ENCODE data around the gene CDC5L. TPM values are rescaled to one million over a fixed set of nuclear protein-coding genes. Genes with fewer than 3 reads are reported as not detected.

The CDC5L gene
- polyA plus RNA-seq, 1 donor (not counting 4 experiments of a cell fraction or from before 2014, with no cell fraction given), result 16.6 TPM

DNA sequence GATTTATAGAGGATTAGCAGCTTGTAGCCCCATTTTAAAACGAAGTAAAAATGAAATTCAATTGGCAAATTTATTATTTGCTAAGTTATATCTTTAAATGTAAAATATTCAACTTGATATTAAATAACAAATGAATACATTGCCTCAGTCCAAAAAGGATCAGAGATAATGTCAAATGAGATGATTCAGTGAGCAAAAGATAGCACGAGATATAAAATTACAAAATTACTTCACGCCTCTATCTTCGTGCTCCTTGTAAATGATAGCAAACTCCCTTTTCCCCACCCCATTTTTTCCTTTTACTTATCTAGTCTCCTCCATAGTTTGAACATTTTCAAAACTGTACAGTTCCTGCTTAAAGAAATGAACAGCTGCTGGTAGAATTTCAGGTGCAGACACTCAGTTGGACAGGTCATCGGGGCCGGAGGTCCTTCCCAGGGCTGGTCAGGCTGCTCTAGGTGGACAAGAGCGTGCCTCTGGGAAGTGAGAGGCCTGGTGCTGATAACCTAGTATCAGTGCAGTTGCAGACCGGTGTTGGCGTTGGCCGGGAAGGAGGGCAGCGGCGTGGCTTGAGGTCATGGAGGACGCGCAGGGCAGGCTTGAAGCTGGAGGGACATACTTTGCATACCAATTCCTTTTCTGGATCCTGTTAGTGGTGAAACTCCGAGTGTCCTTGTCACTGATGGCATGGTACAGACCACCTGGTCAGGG is 83.9 kb downstream of the CDC5L start:
- Histone ChIP-seq H3K9ac (ENCODE audit: control insufficient read depth, extremely low read depth, insufficient read depth, low read length) (no peak overlapping the region), H3K9me1 (ENCODE audit: control insufficient read depth, extremely low read depth, insufficient read depth, low read length) (no peaks in the 10 kb centered on the region), H3K36me3 (ENCODE audit: control insufficient read depth in 2 of 2, extremely low read depth in 1 of 2, insufficient read depth in 2 of 2, low read length in 2 of 2) (no peaks in the 10 kb centered on the region), H3K9me3 (ENCODE audit: control insufficient read depth, low read depth, low read length) (no peaks in the 10 kb centered on the region), H3K4me2 (ENCODE audit: control insufficient read depth, extremely low read depth, insufficient read depth, low read depth, low read length) (no peak overlapping the region), H3K4me1 (ENCODE audit: control insufficient read depth, extremely low read depth, insufficient read depth, low read length) (peaks cover 5% of the 10 kb centered on the region), H3K27me3 (ENCODE audit: control insufficient read depth, extremely low read depth, insufficient read depth, low read length) (no peaks in the 10 kb centered on the region), H3K4me3 (ENCODE audit: control insufficient read depth in 2 of 3, extremely low read depth in 1 of 3, insufficient read depth in 2 of 3, low read depth in 1 of 3, low read length in 3 of 3) (no peak overlapping the region), H3K27ac (ENCODE audit: control insufficient read depth, insufficient read depth, low read length) (no peak overlapping the region), H4K20me1 (ENCODE audit: control insufficient read depth, extremely low read depth, insufficient read depth, low read length) (no peaks in the 10 kb centered on the region), H3K79me2 (ENCODE audit: control insufficient read depth, insufficient read depth, low read length) (no peaks in the 10 kb centered on the region), H2AFZ (ENCODE audit: control insufficient read depth, low read length) (no peak overlapping the region)
- no peak for TF ChIP-seq EZH2 (IDR thresholded peaks at IDR 0.05; ENCODE audit: low read length)
- TF ChIP-seq, protein P1, sequence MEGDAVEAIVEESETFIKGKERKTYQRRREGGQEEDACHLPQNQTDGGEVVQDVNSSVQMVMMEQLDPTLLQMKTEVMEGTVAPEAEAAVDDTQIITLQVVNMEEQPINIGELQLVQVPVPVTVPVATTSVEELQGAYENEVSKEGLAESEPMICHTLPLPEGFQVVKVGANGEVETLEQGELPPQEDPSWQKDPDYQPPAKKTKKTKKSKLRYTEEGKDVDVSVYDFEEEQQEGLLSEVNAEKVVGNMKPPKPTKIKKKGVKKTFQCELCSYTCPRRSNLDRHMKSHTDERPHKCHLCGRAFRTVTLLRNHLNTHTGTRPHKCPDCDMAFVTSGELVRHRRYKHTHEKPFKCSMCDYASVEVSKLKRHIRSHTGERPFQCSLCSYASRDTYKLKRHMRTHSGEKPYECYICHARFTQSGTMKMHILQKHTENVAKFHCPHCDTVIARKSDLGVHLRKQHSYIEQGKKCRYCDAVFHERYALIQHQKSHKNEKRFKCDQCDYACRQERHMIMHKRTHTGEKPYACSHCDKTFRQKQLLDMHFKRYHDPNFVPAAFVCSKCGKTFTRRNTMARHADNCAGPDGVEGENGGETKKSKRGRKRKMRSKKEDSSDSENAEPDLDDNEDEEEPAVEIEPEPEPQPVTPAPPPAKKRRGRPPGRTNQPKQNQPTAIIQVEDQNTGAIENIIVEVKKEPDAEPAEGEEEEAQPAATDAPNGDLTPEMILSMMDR (optimal IDR thresholded peaks at IDR 0.05 in 1 of 3, IDR thresholded peaks at IDR 0.05 in 1 of 3, conservative IDR thresholded peaks at IDR 0.05 in 1 of 3; ENCODE audit: extremely low read depth in 1 of 3, insufficient read depth in 2 of 3, low read length in 3 of 3), result no peak
- dilution Hi-C loops (cut with MboI; ENCODE audit: extremely low pct_ligation_motif_present, low sequenced_read_pairs), result no loop called here
- FAIRE-seq (no peak), DNase-seq (ENCODE audit: low read depth, low spot score) (no peak)

DNA sequence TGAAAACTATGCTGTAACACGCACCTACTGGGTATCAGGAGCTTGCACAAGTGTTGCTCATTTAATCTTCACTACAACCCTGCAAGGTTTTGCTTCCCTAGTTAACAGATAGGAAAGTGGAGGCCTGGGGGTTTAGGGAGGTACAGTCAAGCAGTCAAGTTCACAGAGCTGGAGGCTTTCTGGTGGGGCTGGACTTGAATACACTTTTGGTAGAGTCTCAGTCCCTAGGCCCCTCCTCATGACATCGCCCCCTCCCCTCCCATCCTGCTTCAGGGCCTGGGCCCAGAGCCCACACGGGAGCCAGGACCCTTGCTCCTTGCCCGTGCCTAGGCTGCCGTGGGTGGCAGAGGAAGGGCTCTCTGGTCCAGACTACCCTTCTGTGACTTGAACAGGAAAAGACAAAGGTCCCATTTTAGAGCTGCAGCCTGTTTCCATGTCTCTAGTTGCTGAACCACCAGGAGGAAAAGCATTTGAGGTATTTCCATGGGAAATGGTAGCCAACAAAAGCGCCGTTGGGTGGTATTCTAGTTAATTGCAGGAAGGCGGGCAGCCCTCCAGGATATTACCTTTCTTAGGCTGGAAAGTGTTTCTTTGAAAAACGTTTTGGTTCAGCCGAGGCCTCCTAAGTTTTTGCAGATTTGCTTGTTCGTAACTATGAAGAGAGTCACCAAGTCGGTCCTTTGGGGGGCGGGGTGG is 84.9 kb downstream of the CDC5L start:
- peaks cover 5% of the 10 kb centered on the region for H3K4me1 ChIP-seq (ENCODE audit: control insufficient read depth, extremely low read depth, insufficient read depth, low read length)
- TF ChIP-seq, protein P1 (optimal IDR thresholded peaks at IDR 0.05 in 1 of 3, IDR thresholded peaks at IDR 0.05 in 1 of 3, conservative IDR thresholded peaks at IDR 0.05 in 1 of 3; ENCODE audit: extremely low read depth in 1 of 3, insufficient read depth in 2 of 3, low read length in 3 of 3), result no peak
- TF ChIP-seq EZH2 (IDR thresholded peaks at IDR 0.05; ENCODE audit: low read length), result no peak
- no peaks in the 10 kb centered on the region for H3K79me2 ChIP-seq (ENCODE audit: control insufficient read depth, insufficient read depth, low read length)
- H3K27me3 ChIP-seq (ENCODE audit: control insufficient read depth, extremely low read depth, insufficient read depth, low read length), result no peaks in the 10 kb centered on the region
- H2AFZ ChIP-seq (ENCODE audit: control insufficient read depth, low read length), result no peak overlapping the region
- no peak overlapping the region for H3K27ac ChIP-seq (ENCODE audit: control insufficient read depth, insufficient read depth, low read length)
- dilution Hi-C loops (cut with MboI; ENCODE audit: extremely low pct_ligation_motif_present, low sequenced_read_pairs), result no loop called here
- FAIRE-seq (no peak), DNase-seq (ENCODE audit: low read depth, low spot score) (no peak)
- H3K9me3 ChIP-seq (ENCODE audit: control insufficient read depth, low read depth, low read length), result no peaks in the 10 kb centered on the region
- no peak overlapping the region for H3K4me3 ChIP-seq (ENCODE audit: control insufficient read depth in 2 of 3, extremely low read depth in 1 of 3, insufficient read depth in 2 of 3, low read depth in 1 of 3, low read length in 3 of 3)
- no peak overlapping the region for H3K9ac ChIP-seq (ENCODE audit: control insufficient read depth, extremely low read depth, insufficient read depth, low read length)
- no peaks in the 10 kb centered on the region for H3K9me1 ChIP-seq (ENCODE audit: control insufficient read depth, extremely low read depth, insufficient read depth, low read length)
- no peaks in the 10 kb centered on the region for H4K20me1 ChIP-seq (ENCODE audit: control insufficient read depth, extremely low read depth, insufficient read depth, low read length)
- H3K4me2 ChIP-seq (ENCODE audit: control insufficient read depth, extremely low read depth, insufficient read depth, low read depth, low read length), result no peak overlapping the region
- H3K36me3 ChIP-seq (ENCODE audit: control insufficient read depth in 2 of 2, extremely low read depth in 1 of 2, insufficient read depth in 2 of 2, low read length in 2 of 2), result no peaks in the 10 kb centered on the region
